Effector memory CD4-positive, alpha-beta T cell (primary cell): ENCODE results near the gene PGAP2.

Experiments used
- DNase-seq, 3 donors: peaks; one replicate each; pipeline ENCODE4 v3.0.0-alpha.2; 2020
- H3K27ac ChIP-seq: 2 replicates; pipeline ENCODE4 v1.7.0; 2013; ENCODE audit warnings: mild to moderate bottlenecking, low read length, moderate library complexity; ENCODE audit not compliant: insufficient read depth, poor library complexity, severe bottlenecking
- H3K27me3 ChIP-seq: replicated peaks from 2 replicates; pipeline ENCODE4 v1.7.0; 2013; ENCODE audit warnings: mild to moderate bottlenecking, low read length; ENCODE audit not compliant: insufficient read depth, control insufficient read depth, poor library complexity, severe bottlenecking
- H3K36me3 ChIP-seq: 2 replicates; pipeline ENCODE4 v1.7.0; 2013; ENCODE audit warnings: mild to moderate bottlenecking, low read length, moderate library complexity; ENCODE audit not compliant: control insufficient read depth, insufficient read depth
- H3K4me1 ChIP-seq: 2 replicates; pipeline ENCODE4 v1.7.0; 2013; ENCODE audit warnings: low read length, mild to moderate bottlenecking; ENCODE audit not compliant: control insufficient read depth, insufficient read depth, poor library complexity, severe bottlenecking
- H3K4me3 ChIP-seq: 2 replicates; pipeline ENCODE4 v1.7.0; 2013; ENCODE audit warnings: low read length, low read depth, mild to moderate bottlenecking; ENCODE audit not compliant: insufficient read depth, poor library complexity, severe bottlenecking
- H3K9me3 ChIP-seq: 2 replicates; pipeline ENCODE4 v1.7.0; 2013; ENCODE audit warnings: mild to moderate bottlenecking, low read length, moderate library complexity; ENCODE audit not compliant: control insufficient read depth

PGAP2 gene

GRCh38 chr11:3838504-3838903 lies 30.1 kb downstream of the PGAP2 start:
- Histone ChIP-seq H3K4me1 (peaks cover 58% of the 10 kb centered on the region), H3K4me3 (peak overlapping the region; percentile 78), H3K27me3 (no peaks in the 10 kb centered on the region), H3K36me3 (peaks cover 6% of the 10 kb centered on the region), H3K9me3 (no peaks in the 10 kb centered on the region), H3K27ac (peak overlapping the region; percentile 98)
- DNase-seq = no peak

DNA sequence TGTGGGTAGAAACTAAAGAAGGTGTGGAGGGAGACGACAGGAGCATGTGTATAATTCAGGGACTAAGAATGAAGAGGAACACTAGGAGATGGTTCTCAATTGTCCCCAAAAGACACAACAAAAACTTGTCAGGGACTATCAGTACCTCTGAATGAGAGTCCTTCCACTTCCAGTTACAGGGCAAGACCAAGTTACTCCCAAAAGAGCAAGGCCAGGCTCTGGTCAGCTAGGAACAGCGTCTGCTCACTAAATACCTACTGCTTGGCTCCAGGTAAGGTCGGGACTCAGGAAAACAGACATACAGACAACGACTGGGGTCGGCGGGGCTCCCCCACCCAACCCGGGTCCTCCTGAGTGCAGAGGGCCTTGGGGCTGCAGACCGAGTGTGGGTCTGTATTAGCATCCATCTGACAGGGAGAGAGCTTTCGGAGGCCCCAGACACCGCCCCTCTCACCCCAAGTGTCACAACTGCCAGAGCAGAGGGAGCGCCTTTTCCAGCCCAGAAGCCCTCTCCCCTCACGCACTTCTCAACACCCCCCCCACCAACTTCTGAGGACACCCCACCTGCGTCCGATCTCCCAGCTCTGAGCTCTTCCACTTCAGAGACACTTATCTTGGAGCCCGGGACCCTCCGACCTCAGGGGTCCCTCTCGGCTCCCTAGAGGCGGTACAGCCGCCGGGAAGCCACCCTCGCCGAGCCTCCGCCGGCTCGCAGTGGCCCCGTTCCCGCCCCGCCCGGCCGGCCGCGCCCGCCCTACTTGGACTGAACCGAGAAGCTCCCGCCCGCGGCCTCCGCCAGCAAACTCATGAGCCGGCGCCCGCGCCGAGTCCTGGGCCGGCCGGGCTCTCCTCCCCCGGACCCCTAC lies 31.9 kb downstream of the PGAP2 start:
- H3K27me3 ChIP-seq = no peaks in the 10 kb centered on the region
- DNase-seq = peak in 2 of 3 donors; percentile 25 to 26
- H3K27ac ChIP-seq = peak overlapping the region; percentile 98
- H3K9me3 ChIP-seq = no peaks in the 10 kb centered on the region
- H3K36me3 ChIP-seq = peaks cover under 1% of the 10 kb centered on the region
- peaks cover 40% of the 10 kb centered on the region for H3K4me1 ChIP-seq
- peak overlapping the region; percentile 78 for H3K4me3 ChIP-seq

GRCh38 chr11:3840870-3841425 lies 32.6 kb downstream of the PGAP2 start, which contains the start of gene RHOG:
Gene RHOG (minus strand): TSS chr11:3840959. CDS start chr11:3828138, 12,821 bp downstream.
- Histone ChIP-seq H3K36me3 (no peaks in the 10 kb centered on the region), H3K4me1 (peaks cover 33% of the 10 kb centered on the region), H3K4me3 (peak within 1 kb of the TSS; percentile 78), H3K27me3 (no peaks in the 10 kb centered on the region), H3K9me3 (no peaks in the 10 kb centered on the region), H3K27ac (peak within 1 kb of the TSS; percentile 98)
- DNase-seq = peak in 1 of 3 donors; percentile 64

GRCh38 chr11:3841426-3842350 lies 33.3 kb downstream of the PGAP2 start:
- Histone ChIP-seq H3K27me3 (no peaks in the 10 kb centered on the region), H3K9me3 (no peaks in the 10 kb centered on the region), H3K4me3 (peak overlapping the region; percentile 78), H3K36me3 (no peaks in the 10 kb centered on the region), H3K4me1 (peaks cover 33% of the 10 kb centered on the region), H3K27ac (peak overlapping the region; percentile 98)
- peak; percentile 89 to 96 (median 92) for DNase-seq

- no peaks in the 10 kb centered on the region for H3K27me3 ChIP-seq
- no peaks in the 10 kb centered on the region for H3K36me3 ChIP-seq
- no peak overlapping the region for H3K4me3 ChIP-seq
- H3K27ac ChIP-seq = no peak overlapping the region
- no peak for DNase-seq
- H3K4me1 ChIP-seq = peaks cover 16% of the 10 kb centered on the region
- H3K9me3 ChIP-seq = no peaks in the 10 kb centered on the region
Measured at GRCh38 chr11:3843326-3843725, 35.0 kb downstream of the PGAP2 start.

- no peak for DNase-seq
- no peak overlapping the region for H3K27ac ChIP-seq
- H3K4me3 ChIP-seq = no peak overlapping the region
- peaks cover 4% of the 10 kb centered on the region for H3K4me1 ChIP-seq
- H3K27me3 ChIP-seq = no peaks in the 10 kb centered on the region
- H3K9me3 ChIP-seq = no peaks in the 10 kb centered on the region
- no peaks in the 10 kb centered on the region for H3K36me3 ChIP-seq
Measured at GRCh38 chr11:3845246-3845645, 36.9 kb downstream of the PGAP2 start.

- Histone ChIP-seq H3K27me3 (no peaks in the 10 kb centered on the region), H3K36me3 (no peaks in the 10 kb centered on the region), H3K9me3 (no peaks in the 10 kb centered on the region), H3K27ac (no peak overlapping the region), H3K4me3 (no peak overlapping the region), H3K4me1 (peaks cover 4% of the 10 kb centered on the region)
- DNase-seq = no peak
Measured at GRCh38 chr11:3845670-3846069, 37.3 kb downstream of the PGAP2 start.

DNA sequence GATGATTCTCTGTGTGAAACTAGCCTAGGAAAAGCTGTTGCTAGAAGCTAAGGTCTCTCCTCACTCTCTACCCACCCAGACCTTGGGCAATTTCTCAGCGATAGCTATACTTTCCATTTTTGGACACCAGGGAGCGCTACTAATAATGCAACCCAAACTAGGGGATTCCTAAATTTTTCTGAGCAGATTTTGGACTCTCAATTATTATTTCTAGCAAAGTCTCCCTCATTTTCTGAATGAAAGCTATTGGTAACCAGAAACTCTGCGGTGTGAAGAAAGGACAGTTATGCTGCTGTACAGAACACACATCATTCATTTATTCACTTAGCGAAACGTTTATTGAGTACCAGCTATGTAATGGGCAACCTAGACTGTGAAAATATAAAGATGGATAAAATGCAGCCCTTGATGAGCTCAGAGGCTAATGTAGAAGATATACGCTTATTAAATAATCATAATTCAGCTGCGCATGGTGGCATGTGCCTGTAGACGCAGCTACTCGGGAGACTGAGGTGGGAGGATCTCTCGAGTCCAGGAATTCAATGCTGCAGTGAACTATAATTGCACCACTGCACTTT lies 41.0 kb downstream of the PGAP2 start:
- Histone ChIP-seq H3K9me3 (no peaks in the 10 kb centered on the region), H3K27me3 (no peaks in the 10 kb centered on the region), H3K36me3 (no peaks in the 10 kb centered on the region), H3K27ac (no peak overlapping the region), H3K4me3 (no peak overlapping the region), H3K4me1 (peaks cover 18% of the 10 kb centered on the region)
- peak in 1 of 3 donors; percentile 40 for DNase-seq

GRCh38 chr11:3853545-3853842 lies 45.1 kb downstream of the PGAP2 start:
- DNase-seq = no peak
- Histone ChIP-seq H3K27ac (peak overlapping the region; percentile 89), H3K4me3 (no peak overlapping the region), H3K36me3 (no peaks in the 10 kb centered on the region), H3K27me3 (no peaks in the 10 kb centered on the region), H3K9me3 (no peaks in the 10 kb centered on the region), H3K4me1 (peaks cover 34% of the 10 kb centered on the region)
